GM12878 (cell line): ENCODE data around the gene ARL4D. TPM values are rescaled to one million over a fixed set of nuclear protein-coding genes. Genes with fewer than 3 reads are reported as not detected.

Source experiments
- ATAC-seq: fragments of 200-7000 bp; cut with Tn5 transposase; 3 replicates; pipeline ENCODE4 v1.9.1; 2020; ENCODE audit warnings: mild to moderate bottlenecking, moderate library complexity
- BruUV-seq: library from RNA; stranded (reverse); fragments of 400-500 nt; replicated peaks from 2 replicates; lab custom pipeline; 2021; lab: Mats Ljungman, UMichigan
- CTCF ChIA-PET: fragments of 300-600 bp; sonication (Branson Sonifier 250); formaldehyde crosslinking; extraction: SDS; loops from one replicate; lab custom pipeline; 2021; ENCODE audit warnings: inconsistent platforms; lab: Yijun Ruan, JAX
- POLR2A ChIA-PET: fragments of 350-600 bp; formaldehyde crosslinking; extraction: SDS; loops from one replicate; lab custom pipeline; 2021; ENCODE audit warnings: inconsistent platforms; lab: Charles Lee
- RAD21 ChIA-PET: fragments of 300-600 bp; sonication (Branson Sonifier 250); formaldehyde crosslinking; loops from one replicate; lab custom pipeline; 2023; ENCODE audit warnings: antibody characterized with exemption; ENCODE audit not compliant: unreplicated experiment; lab: Charles Lee
- SMC1A ChIA-PET: fragments of 300-600 bp; sonication (Branson Sonifier 250); formaldehyde crosslinking; loops from one replicate; lab custom pipeline; 2023; ENCODE audit not compliant: unreplicated experiment, uncharacterized antibody; lab: Charles Lee
- DNase-seq: peaks from one replicate; pipeline ENCODE4 v3.0.0-alpha.2; 2011; ENCODE audit warnings: low read depth, low spot score
- FAIRE-seq: peaks from 3 replicates; lab custom pipeline; 2011; peaks lifted over from hg19 to GRCh38; lab: Jason Lieb, UNC
- H2AFZ ChIP-seq: 2 replicates; pipeline ENCODE4 v1.6.0; 2011; ENCODE audit warnings: low read depth, low read length, control low read depth; ENCODE audit not compliant: control insufficient read depth
- H3K27ac ChIP-seq: 2 replicates; pipeline ENCODE4 v1.5.1; 2011; ENCODE audit warnings: control low read depth; ENCODE audit not compliant: control insufficient read depth, insufficient read depth
- H3K27me3 ChIP-seq, 2 experiments: replicated peaks in 1 of 2; 2 replicates each; pipeline versions ENCODE4 v1.6.0 to v1.6.1; 2011; ENCODE audit warnings: low read length in 1 of 2; ENCODE audit not compliant: control insufficient read depth in 2 of 2, insufficient read depth in 2 of 2
- H3K36me3 ChIP-seq, 2 experiments: 2 replicates each; pipeline ENCODE4 v1.5.1; 2011; ENCODE audit warnings: low read length in 1 of 2; ENCODE audit not compliant: control insufficient read depth in 2 of 2, insufficient read depth in 2 of 2
- H3K4me1 ChIP-seq: 2 replicates; pipeline ENCODE4 v1.6.1; 2011; ENCODE audit warnings: mild to moderate bottlenecking, low read length, moderate library complexity, mixed read lengths; ENCODE audit not compliant: control insufficient read depth, insufficient read depth
- H3K4me2 ChIP-seq: 2 replicates; pipeline ENCODE4 v1.6.0; 2011; ENCODE audit warnings: control low read depth; ENCODE audit not compliant: control insufficient read depth, insufficient read depth
- H3K4me3 ChIP-seq: fragments of 200-600 bp; sonication (generic); 2 replicates; pipeline ENCODE4 v1.5.1; 2016
- H3K79me2 ChIP-seq: 2 replicates; pipeline ENCODE4 v1.6.0; 2011; ENCODE audit warnings: low read length; ENCODE audit not compliant: control insufficient read depth, insufficient read depth
- H3K9ac ChIP-seq: 2 replicates; pipeline ENCODE4 v1.8.0; 2011; ENCODE audit warnings: low read length, control low read depth, mixed read lengths; ENCODE audit not compliant: control insufficient read depth, insufficient read depth
- H3K9me3 ChIP-seq: replicated peaks from 3 replicates; pipeline ENCODE4 v1.5.1; 2011; ENCODE audit warnings: mild to moderate bottlenecking, low read length; ENCODE audit not compliant: control insufficient read depth, insufficient read depth
- H4K20me1 ChIP-seq: 2 replicates; pipeline ENCODE4 v1.6.0; 2011; ENCODE audit not compliant: control insufficient read depth, insufficient read depth
- ATF3 ChIP-seq: IDR thresholded peaks from 2 replicates; pipeline ENCODE4 v1.6.1; 2011; ENCODE audit warnings: low read depth, mild to moderate bottlenecking, low read length, moderate library complexity, borderline replicate concordance; ENCODE audit errors: extremely low read depth
- EGR1 ChIP-seq, 2 experiments: IDR thresholded peaks; 1 replicate in 1 of 2; 2 replicates in 1 of 2; pipeline ENCODE4 v1.6.1; 2011 to 2012; ENCODE audit warnings: low read depth in 2 of 2, low read length in 2 of 2, borderline replicate concordance in 1 of 2, mild to moderate bottlenecking in 1 of 2, moderate library complexity in 1 of 2
- ESRRA ChIP-seq: IDR thresholded peaks from 2 replicates; pipeline ENCODE4 v1.6.1; 2012; ENCODE audit warnings: mild to moderate bottlenecking, low read length, improper control_type of control experiment
- FOXK2 ChIP-seq: fragments of 450-650 bp; IDR thresholded peaks from 2 replicates; pipeline ENCODE4 v1.6.1; 2017; ENCODE audit warnings: mild to moderate bottlenecking, moderate library complexity
- HDGF ChIP-seq: fragments of 450-650 bp; IDR thresholded peaks from 2 replicates; pipeline ENCODE4 v1.6.1; 2016; ENCODE audit warnings: antibody characterized with exemption
- MEF2A ChIP-seq: IDR thresholded peaks from 2 replicates; pipeline ENCODE4 v1.6.1; 2011; ENCODE audit warnings: low read depth, mild to moderate bottlenecking, low read length, moderate library complexity; ENCODE audit not compliant: insufficient read depth
- MYB ChIP-seq: fragments of 150-350 bp; IDR thresholded peaks from 2 replicates; pipeline ENCODE4 v1.6.1; 2014; ENCODE audit warnings: mild to moderate bottlenecking, low read depth, low read length, borderline replicate concordance
- NR2C1 ChIP-seq: fragments of 450-650 bp; IDR thresholded peaks from 2 replicates; pipeline ENCODE4 v1.6.1; 2017; ENCODE audit warnings: antibody characterized with exemption, mild to moderate bottlenecking, moderate library complexity
- PAX5 ChIP-seq: IDR thresholded peaks from 2 replicates; pipeline ENCODE4 v1.6.1; 2011; ENCODE audit warnings: low read depth, low read length, borderline replicate concordance
- SRF ChIP-seq, 2 experiments: IDR thresholded peaks; 2 replicates each; pipeline ENCODE4 v1.6.1; 2011; ENCODE audit warnings: low read depth in 2 of 2, low read length in 2 of 2, mild to moderate bottlenecking in 1 of 2, moderate library complexity in 1 of 2
- WRNIP1 ChIP-seq: IDR thresholded peaks from 2 replicates; pipeline ENCODE4 v1.6.1; 2011; ENCODE audit warnings: low read depth, low read length, improper control_type of control experiment, borderline replicate concordance
- YY1 ChIP-seq: IDR thresholded peaks from 2 replicates; pipeline ENCODE4 v1.6.1; 2011; ENCODE audit warnings: low read depth, mild to moderate bottlenecking, low read length
- ZNF24 ChIP-seq: fragments of 450-650 bp; IDR thresholded peaks from 2 replicates; pipeline ENCODE4 v1.6.1; 2017; ENCODE audit warnings: antibody characterized with exemption, mild to moderate bottlenecking
- ZNF384 ChIP-seq: IDR thresholded peaks from 2 replicates; pipeline ENCODE4 v1.6.1; 2012; ENCODE audit warnings: low read depth, mild to moderate bottlenecking, low read length, improper control_type of control experiment, borderline replicate concordance
- WGBS: methylation state at CpG from one replicate; pipeline ENCODE4 v1.1.6; 2016; ENCODE audit warnings: low lambda C conversion rate; ENCODE audit not compliant: insufficient replicate concordance, insufficient coverage; ENCODE audit errors: missing lambda C conversion rate; 5-methylcytosine and 5-hydroxymethylcytosine counted together
- in situ Hi-C: fragments of 300-500 bp; cut with MboI; formaldehyde crosslinking; loops from 9 replicates; pipeline ENCODE4 v1.14.3; 2018; ENCODE audit warnings: mixed read lengths
- intact Hi-C: fragments of 100-400 bp; cut with micrococcal nuclease; formaldehyde crosslinking; loops from one replicate; pipeline ENCODE4 v1.14.2; 2022; ENCODE audit not compliant: unreplicated experiment
- polyA plus RNA-seq, 11 experiments: library from polyadenylated mRNA; depleted of rRNA in 4 of 11; unstranded in 6 of 11; stranded (reverse) in 5 of 11; fragments of >200 nt; fragmentation: Nextera tagmentation in 4 of 11; fragmentation: Illumina TruSeq in 1 of 11; extraction: Ambion mirVana in 4 of 11; extraction: Trizol in 1 of 11; gene quantifications; 1 replicate in 1 of 11; 2 replicates in 10 of 11; pipeline versions ENCODE4 v1.2.1 to v1.2.3, GENCODE V29; 2011 to 2016; ENCODE audit warnings: inconsistent platforms in 2 of 11, missing spikeins in 2 of 11, low read depth in 1 of 11
- total RNA-seq, 4 experiments: library from RNA; depleted of rRNA in 3 of 4; stranded (reverse); fragments of >200 nt in 3 of 4; fragmentation: Illumina TruSeq in 1 of 4; extraction: Trizol in 1 of 4; gene quantifications; 2 replicates each; pipeline versions ENCODE4 v1.2.1 to v1.2.3, GENCODE V29; 2013 to 2021
- TF ChIP-seq, protein P1 (sequence below): fragments of 450-650 bp; IDR thresholded peaks from 2 replicates; pipeline ENCODE4 v1.6.1; 2017; ENCODE audit warnings: mild to moderate bottlenecking, low read depth, inconsistent platforms; ENCODE audit not compliant: poor library complexity, severe bottlenecking
- TF ChIP-seq, protein P2 (sequence below): fragments of 450-650 bp; IDR thresholded peaks from 2 replicates; pipeline ENCODE4 v1.6.1; 2018; ENCODE audit warnings: borderline replicate concordance, mild to moderate bottlenecking; ENCODE audit not compliant: partially characterized antibody
- TF ChIP-seq, protein P3 (sequence below): IDR thresholded peaks from 2 replicates; pipeline ENCODE4 v1.6.1; 2011; ENCODE audit warnings: borderline replicate concordance, low read depth, mild to moderate bottlenecking, moderate library complexity, mixed read lengths, low read length; ENCODE audit not compliant: insufficient read depth; ENCODE audit errors: extremely low read length

The ARL4D gene
- total and polyA plus RNA-seq, 10 of the 15 experiments (the other 5 are each of a cell fraction or from before 2014, with no cell fraction given), result 0.10 to 1.5 (median 0.75) TPM

DNA sequence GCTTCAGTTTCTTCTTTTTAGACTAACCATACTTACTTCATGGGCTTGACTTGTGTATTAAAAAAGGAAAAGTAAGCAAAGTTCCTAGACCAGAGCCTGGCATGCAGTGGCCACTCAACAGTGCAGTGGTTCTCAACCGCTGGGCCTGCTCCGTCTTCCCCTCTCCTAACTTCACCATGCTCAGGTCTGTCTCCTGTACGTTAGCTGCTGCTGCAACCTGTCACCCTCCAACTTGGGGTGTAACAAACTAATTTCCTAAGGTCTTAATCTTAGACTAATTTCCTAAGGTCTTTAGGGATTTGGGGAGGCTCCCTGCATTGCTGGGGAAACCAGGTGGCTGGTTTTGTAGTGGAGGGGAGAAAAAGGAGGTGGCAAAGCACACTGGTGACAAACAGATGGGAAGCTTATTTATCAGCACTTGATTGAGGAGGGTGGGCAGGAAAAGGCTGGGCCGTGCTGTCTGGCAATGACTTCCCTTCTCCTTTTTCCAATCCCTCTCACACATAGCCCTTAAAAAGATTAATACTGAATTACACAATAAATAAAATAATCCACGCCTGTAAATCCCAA is 2.2 kb upstream of the ARL4D start:
- no peaks in the 10 kb centered on the region for H3K27me3 ChIP-seq
- POLR2A ChIA-PET, result no interaction called here
- no peaks in the 10 kb centered on the region for H3K36me3 ChIP-seq
- H3K79me2 ChIP-seq, result no peaks in the 10 kb centered on the region
- TF ChIP-seq WRNIP1 (no peak), HDGF (no peak), MYB (no peak), PAX5 (no peak), ZNF384 (no peak), MEF2A (no peak), ATF3 (no peak), ESRRA (no peak), YY1 (no peak), EGR1 (IDR thresholded peaks at IDR 0.05; ENCODE audit: borderline replicate concordance in 1 of 2, low read depth in 2 of 2, low read length in 2 of 2) (no peak), NR2C1 (no peak), ZNF24 (no peak), FOXK2 (no peak), SRF (IDR thresholded peaks at IDR 0.05; ENCODE audit: low read depth in 2 of 2, low read length in 2 of 2) (no peak)
- TF ChIP-seq, protein P1, sequence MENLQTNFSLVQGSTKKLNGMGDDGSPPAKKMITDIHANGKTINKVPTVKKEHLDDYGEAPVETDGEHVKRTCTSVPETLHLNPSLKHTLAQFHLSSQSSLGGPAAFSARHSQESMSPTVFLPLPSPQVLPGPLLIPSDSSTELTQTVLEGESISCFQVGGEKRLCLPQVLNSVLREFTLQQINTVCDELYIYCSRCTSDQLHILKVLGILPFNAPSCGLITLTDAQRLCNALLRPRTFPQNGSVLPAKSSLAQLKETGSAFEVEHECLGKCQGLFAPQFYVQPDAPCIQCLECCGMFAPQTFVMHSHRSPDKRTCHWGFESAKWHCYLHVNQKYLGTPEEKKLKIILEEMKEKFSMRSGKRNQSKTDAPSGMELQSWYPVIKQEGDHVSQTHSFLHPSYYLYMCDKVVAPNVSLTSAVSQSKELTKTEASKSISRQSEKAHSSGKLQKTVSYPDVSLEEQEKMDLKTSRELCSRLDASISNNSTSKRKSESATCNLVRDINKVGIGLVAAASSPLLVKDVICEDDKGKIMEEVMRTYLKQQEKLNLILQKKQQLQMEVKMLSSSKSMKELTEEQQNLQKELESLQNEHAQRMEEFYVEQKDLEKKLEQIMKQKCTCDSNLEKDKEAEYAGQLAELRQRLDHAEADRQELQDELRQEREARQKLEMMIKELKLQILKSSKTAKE, result no peak
- TF ChIP-seq, protein P2, sequence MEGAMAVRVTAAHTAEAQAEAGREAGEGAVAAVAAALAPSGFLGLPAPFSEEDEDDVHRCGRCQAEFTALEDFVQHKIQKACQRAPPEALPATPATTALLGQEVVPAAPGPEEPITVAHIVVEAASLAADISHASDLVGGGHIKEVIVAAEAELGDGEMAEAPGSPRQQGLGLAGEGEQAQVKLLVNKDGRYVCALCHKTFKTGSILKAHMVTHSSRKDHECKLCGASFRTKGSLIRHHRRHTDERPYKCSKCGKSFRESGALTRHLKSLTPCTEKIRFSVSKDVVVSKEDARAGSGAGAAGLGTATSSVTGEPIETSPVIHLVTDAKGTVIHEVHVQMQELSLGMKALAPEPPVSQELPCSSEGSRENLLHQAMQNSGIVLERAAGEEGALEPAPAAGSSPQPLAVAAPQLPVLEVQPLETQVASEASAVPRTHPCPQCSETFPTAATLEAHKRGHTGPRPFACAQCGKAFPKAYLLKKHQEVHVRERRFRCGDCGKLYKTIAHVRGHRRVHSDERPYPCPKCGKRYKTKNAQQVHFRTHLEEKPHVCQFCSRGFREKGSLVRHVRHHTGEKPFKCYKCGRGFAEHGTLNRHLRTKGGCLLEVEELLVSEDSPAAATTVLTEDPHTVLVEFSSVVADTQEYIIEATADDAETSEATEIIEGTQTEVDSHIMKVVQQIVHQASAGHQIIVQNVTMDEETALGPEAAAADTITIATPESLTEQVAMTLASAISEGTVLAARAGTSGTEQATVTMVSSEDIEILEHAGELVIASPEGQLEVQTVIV, result no peak
- TF ChIP-seq, protein P3, sequence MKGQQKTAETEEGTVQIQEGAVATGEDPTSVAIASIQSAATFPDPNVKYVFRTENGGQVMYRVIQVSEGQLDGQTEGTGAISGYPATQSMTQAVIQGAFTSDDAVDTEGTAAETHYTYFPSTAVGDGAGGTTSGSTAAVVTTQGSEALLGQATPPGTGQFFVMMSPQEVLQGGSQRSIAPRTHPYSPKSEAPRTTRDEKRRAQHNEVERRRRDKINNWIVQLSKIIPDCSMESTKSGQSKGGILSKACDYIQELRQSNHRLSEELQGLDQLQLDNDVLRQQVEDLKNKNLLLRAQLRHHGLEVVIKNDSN, result no peak
- BruUV-seq, result no TSS peak
- no peak overlapping the region for H3K27ac ChIP-seq
- H4K20me1 ChIP-seq, result no peaks in the 10 kb centered on the region
- no peak overlapping the region for H3K4me3 ChIP-seq
- H3K9me3 ChIP-seq, result no peaks in the 10 kb centered on the region
- H3K4me2 ChIP-seq, result no peak overlapping the region
- CTCF ChIA-PET, result interaction anchor here (1.4 to 10.2 kb wide), 4 partner anchors 28 to 277 kb away, joined by 3 to 248 read pairs (median 14); partner anchors contain the start of gene DHX8
- ATAC-seq (no peak), FAIRE-seq (no peak), DNase-seq (no peak)
- SMC1A ChIA-PET, result interaction anchor here (1.2 to 8.5 kb wide), 6 partner anchors 8 to 277 kb away, joined by 3 to 117 read pairs (median 4); partner anchors contain the start of gene DHX8
- in situ Hi-C loops (no loop called here), intact Hi-C loops (no loop called here)
- no peak overlapping the region for H3K9ac ChIP-seq
- WGBS, result 44% methylated on average over 5 of the region's 5 CpGs
- no peaks in the 10 kb centered on the region; the same call in 1 of the 2 replicates for H3K4me1 ChIP-seq
- RAD21 ChIA-PET, result interaction anchor here (1.3 to 5.7 kb wide), 2 partner anchors 29 to 87 kb away, joined by 3 to 79 read pairs; partner anchors contain the start of gene DHX8
- H2AFZ ChIP-seq, result no peak overlapping the region
